Hepatic stellate cell (primary cell): ENCODE results near the gene RASGRF2.
"Not testable (repeated sequence)": the region's sequence is repeated elsewhere in the genome, so short reads cannot be mapped to it uniquely, and the experiment has no call there.

Source experiments
- DNase-seq: peaks from one replicate; pipeline ENCODE4 v3.0.0; 2011; ENCODE audit warnings: low spot score

The RASGRF2 gene

DNA sequence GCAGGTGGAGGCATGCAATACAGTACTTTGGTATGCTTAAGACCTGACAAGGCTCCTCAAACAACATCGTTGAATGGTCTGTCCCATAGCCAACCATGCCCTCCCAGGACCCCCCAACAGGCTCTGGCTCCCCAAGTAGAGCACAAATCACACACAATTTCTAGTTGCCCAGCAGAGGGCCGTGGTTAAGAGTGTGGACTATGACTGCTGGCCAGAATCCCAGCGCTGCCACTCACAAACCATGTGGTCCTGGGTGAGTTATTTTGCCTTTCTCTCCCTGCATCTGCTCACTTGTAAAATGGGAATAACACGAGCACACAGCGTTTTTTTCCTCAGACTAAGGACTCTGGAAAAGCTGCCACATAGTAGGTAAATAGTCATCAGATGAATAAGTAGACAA, 279.4 kb downstream of the RASGRF2 start:
- no peak for DNase-seq

- no peak for DNase-seq
These were observed 280.8 kb downstream of the RASGRF2 start for GRCh38 chr5:81241001-81241400.

GRCh38 chr5:81241961-81242648, 281.9 kb downstream of the RASGRF2 start:
- no peak for DNase-seq

DNA sequence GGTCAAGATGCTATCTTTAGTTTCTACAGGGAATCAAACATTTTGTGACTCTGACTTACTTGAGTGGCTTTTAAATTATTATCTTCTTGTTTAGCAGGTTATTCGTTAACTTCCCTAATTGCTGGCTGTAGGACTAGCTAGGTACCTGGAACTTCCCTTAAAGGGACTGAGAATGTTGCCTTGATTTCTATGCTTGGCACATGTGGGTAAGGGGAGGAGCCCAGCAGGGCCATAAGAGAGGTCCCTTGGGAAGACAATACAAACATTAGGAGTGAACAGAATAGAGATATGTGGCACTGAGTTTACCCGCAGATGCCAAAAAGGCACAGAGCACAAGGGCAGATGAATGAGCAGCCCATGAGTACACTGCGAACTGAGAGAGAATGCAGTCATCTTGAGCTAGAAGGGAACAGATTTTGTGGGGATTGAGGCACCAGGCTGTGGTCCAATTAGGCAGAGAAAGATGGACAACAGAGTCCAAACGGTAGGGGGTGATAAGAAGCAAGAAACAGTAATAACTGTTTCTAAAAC, 282.8 kb downstream of the RASGRF2 start:
- DNase-seq, result no peak

DNA sequence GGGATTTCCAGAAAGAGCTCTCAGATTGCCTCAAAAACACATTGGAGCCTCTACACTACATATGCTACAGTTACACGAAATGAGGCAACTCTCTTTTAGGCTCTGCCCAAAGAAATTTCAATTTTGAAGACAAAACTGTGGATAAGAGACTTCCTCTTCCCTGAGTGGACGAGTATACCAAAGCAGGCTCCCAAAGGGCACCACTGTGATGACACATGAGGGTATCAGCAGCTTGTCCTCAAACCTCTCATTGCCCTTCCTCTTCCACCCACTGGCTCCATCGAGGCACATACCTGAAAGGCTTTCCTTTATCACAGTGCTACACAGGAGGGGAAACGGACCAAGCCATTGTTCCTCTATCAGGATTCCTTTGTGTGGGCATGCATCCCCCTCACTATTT, 284.3 kb downstream of the RASGRF2 start:
- DNase-seq, result no peak

DNA sequence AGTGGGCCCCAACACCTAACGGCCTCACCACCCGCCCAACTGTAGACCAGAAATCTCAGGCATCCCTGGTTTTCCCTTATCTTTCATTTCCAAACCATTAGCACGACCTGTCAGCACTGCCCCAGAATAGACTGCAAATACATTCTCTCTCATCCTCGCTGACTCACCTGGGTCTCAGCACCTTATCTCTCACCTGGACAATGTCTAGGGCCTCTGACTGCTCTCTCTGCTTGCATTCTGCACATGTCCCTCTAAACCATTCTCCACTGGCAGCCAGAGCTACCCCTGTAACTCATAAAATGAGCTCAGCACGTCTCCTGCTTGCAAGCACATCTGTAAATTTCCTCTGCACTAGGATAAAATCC, 285.7 kb downstream of the RASGRF2 start:
- no peak for DNase-seq

GRCh38 chr5:81246697-81247096, 286.5 kb downstream of the RASGRF2 start:
- no peak for DNase-seq

- no peak for DNase-seq
These were observed 287.3 kb downstream of the RASGRF2 start for GRCh38 chr5:81247441-81247972.

GRCh38 chr5:81249240-81249639, 289.1 kb downstream of the RASGRF2 start:
- no peak for DNase-seq

DNA sequence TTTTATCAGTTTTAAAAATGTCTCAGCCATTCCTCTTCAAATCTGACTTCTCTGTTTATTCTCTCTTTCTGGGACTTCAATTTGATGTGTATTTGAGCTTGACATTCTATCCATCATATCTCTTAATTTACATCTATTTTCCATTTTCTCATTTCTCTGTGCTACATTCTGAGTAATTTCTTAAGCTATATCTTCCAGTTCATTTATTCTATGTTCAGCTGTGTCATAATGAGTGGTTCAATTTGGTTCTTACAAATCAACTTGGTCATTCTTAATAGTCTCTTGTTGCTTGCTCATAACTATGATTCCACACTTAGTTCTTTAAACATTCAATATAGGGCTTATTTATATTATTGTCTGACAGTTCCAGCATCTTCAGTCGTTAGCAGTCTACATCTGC, 289.8 kb downstream of the RASGRF2 start:
- no peak for DNase-seq

- DNase-seq, result no peak
These were observed 291.8 kb downstream of the RASGRF2 start for GRCh38 chr5:81251922-81252321.

DNA sequence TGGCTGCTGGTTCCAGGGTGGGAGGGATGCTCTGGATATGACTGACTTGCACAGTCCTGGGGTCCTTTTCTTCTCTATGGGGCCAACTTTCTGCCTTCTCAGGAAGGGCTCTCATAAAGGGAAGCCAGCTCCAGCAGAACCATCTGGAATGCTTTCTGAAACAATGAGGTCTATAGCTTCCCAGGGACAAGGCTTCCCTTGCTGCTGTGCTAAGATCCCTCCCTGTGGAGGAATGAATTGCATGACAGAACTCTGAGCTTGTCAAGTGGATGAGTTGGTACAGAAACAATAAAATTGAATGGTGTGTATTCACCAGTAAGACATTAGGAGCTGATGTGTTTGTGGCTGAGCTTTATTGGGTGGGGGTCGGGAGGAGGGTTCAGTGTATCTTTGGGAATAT, 292.7 kb downstream of the RASGRF2 start:
- no peak for DNase-seq

GRCh38 chr5:81253875-81254274, 293.7 kb downstream of the RASGRF2 start:
- no peak for DNase-seq

- no peak for DNase-seq
These were observed 294.9 kb downstream of the RASGRF2 start for GRCh38 chr5:81254886-81255559.

DNA sequence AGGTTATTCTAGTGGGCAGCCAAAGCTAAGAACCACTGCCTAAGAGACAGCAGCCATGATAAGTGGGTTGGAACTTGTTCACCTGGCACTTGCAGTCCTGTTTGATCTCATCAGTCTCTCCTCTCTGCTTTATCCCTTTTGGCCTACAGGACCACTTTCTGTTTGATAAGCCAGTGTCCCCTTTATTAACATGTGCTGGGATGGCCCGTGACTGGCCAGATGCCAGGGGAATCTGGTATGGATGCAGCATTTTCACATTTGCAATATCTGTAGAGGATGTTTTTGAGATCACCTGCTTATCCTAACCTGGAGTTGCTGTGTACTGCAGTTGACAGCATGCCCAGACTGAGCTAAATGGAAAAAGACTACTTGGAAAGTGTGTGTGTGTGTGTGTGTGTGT, 296.6 kb downstream of the RASGRF2 start:
- DNase-seq, result no peak

DNA sequence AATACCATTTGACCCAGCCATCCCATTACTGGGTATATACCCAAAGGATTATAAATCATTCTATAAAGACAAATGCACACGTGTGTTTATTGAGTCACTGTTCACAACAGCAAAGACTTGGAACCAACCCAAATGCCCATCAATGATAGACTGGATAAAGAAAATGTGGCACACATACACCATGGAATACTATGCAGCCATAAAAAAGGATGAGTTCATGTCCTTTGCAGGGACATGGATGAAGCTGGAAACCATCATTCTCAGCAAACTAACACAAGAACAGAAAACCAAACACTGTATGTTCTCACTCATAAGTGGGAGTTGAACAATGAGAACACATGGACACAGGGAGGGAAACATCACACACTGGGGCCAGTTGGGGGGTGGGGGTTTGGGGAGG, 302.6 kb downstream of the RASGRF2 start:
- DNase-seq, result not testable (repeated sequence)

DNA sequence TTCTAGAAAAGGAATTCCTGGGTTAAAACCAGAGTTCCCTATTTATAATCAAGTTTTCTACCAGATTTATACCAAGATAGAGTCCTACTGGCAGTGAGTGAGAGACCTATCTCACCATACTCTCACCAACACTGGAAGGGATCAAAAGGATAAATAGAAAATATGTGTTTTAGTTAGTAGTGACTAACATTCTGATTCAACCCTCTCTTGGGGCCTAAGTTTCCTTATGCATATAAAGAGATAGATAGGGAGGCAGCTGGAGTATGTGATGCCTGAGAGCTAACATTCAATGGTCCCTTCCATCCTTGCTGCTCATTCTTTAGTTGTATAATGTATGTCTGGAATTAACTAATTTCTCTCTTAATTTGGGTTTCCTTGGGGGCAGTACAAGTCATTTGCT, 304.9 kb downstream of the RASGRF2 start:
- peak; percentile 35 for DNase-seq

GRCh38 chr5:81268521-81269196, 308.5 kb downstream of the RASGRF2 start:
- DNase-seq, result peak; percentile 50

- DNase-seq, result no peak
These were observed 309.7 kb downstream of the RASGRF2 start for GRCh38 chr5:81269751-81270393.

DNA sequence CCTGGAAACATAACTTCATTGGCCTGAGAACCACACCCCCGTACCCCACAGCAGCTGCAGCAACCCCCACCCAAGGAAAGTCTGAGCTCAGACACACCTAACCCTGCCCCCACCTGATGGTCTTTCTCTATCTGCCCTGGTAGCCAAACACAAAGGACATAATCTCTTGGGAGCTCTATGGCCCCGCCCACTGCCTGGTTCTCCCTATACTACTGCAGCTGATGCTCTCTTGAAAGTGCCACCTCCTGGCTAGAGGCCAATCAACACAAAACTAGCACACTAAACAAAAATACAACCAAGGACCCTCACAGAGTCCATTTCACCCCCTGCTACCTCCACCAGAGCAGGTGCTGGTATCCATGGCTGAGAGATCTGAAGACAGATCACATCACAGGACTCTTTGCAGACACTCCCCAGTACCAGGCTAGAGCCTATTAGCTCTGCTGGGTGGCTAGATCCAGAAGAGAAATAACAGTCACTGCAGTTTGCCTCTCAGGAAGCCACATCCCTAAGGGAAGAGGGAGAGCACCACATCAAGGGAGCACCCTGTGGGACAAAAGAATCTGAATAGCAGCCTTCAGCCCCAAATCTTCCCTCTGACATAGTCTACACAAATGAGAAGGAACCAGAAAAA, 310.3 kb downstream of the RASGRF2 start:
- DNase-seq, result not testable (repeated sequence)
